ENCODE data around the gene UCN.

DNA sequence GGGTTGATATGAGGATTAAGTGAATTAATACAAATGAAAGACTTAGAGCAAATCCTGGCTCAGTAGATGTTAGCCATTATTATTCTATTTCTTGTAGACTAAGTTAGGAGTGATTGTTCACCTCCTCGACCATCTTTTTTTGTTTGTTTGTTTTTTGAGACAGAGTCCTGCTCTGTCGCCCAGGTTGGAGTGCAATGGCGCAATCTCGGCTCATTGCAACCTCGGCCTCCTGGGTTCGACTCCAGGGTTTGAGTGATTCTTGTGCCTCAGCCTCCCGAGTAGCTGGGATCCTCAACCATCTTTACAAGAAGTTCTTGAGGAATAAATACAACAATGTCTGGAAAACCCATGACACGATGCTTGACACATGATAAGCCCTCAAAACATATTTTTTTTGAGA lies 13.3 kb downstream of the UCN start:
- TF ChIP-seq, protein P1, sequence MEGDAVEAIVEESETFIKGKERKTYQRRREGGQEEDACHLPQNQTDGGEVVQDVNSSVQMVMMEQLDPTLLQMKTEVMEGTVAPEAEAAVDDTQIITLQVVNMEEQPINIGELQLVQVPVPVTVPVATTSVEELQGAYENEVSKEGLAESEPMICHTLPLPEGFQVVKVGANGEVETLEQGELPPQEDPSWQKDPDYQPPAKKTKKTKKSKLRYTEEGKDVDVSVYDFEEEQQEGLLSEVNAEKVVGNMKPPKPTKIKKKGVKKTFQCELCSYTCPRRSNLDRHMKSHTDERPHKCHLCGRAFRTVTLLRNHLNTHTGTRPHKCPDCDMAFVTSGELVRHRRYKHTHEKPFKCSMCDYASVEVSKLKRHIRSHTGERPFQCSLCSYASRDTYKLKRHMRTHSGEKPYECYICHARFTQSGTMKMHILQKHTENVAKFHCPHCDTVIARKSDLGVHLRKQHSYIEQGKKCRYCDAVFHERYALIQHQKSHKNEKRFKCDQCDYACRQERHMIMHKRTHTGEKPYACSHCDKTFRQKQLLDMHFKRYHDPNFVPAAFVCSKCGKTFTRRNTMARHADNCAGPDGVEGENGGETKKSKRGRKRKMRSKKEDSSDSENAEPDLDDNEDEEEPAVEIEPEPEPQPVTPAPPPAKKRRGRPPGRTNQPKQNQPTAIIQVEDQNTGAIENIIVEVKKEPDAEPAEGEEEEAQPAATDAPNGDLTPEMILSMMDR (IDR thresholded peaks at IDR 0.05), result no peak
- TF ChIP-seq POLR2AphosphoS5 (IDR thresholded peaks at IDR 0.05; ENCODE audit: low read depth, low read length), result no peak
- TF ChIP-seq, protein P2, sequence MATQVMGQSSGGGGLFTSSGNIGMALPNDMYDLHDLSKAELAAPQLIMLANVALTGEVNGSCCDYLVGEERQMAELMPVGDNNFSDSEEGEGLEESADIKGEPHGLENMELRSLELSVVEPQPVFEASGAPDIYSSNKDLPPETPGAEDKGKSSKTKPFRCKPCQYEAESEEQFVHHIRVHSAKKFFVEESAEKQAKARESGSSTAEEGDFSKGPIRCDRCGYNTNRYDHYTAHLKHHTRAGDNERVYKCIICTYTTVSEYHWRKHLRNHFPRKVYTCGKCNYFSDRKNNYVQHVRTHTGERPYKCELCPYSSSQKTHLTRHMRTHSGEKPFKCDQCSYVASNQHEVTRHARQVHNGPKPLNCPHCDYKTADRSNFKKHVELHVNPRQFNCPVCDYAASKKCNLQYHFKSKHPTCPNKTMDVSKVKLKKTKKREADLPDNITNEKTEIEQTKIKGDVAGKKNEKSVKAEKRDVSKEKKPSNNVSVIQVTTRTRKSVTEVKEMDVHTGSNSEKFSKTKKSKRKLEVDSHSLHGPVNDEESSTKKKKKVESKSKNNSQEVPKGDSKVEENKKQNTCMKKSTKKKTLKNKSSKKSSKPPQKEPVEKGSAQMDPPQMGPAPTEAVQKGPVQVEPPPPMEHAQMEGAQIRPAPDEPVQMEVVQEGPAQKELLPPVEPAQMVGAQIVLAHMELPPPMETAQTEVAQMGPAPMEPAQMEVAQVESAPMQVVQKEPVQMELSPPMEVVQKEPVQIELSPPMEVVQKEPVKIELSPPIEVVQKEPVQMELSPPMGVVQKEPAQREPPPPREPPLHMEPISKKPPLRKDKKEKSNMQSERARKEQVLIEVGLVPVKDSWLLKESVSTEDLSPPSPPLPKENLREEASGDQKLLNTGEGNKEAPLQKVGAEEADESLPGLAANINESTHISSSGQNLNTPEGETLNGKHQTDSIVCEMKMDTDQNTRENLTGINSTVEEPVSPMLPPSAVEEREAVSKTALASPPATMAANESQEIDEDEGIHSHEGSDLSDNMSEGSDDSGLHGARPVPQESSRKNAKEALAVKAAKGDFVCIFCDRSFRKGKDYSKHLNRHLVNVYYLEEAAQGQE (IDR thresholded peaks at IDR 0.05; ENCODE audit: insufficient read depth in 1 of 2, low read depth in 2 of 2, low read length in 1 of 2), result no peak

All from Panc1 (cell line).